H7 (cell line): ENCODE results near the gene OR10G8. TPM values are rescaled to one million over a fixed set of nuclear protein-coding genes. Genes with fewer than 3 reads are reported as not detected.
"Not testable (repeated sequence)": the region's sequence is repeated elsewhere in the genome, so short reads cannot be mapped to it uniquely, and the experiment has no call there.

Experiments
- DNase-seq: peaks from one replicate; pipeline ENCODE4 v3.0.0; 2012
- H3K27me3 ChIP-seq: 2 replicates; pipeline ENCODE4 v1.6.0; 2011; ENCODE audit warnings: mild to moderate bottlenecking, low read length; ENCODE audit not compliant: control insufficient read depth, insufficient read depth
- H3K36me3 ChIP-seq: replicated peaks from 2 replicates; pipeline ENCODE4 v1.5.1; 2011; ENCODE audit warnings: low read length; ENCODE audit not compliant: control insufficient read depth, insufficient read depth
- H3K4me3 ChIP-seq: 2 replicates; pipeline ENCODE4 v1.5.1; 2011; ENCODE audit warnings: low read depth, mild to moderate bottlenecking, control low read depth, low read length, moderate library complexity; ENCODE audit not compliant: insufficient read depth
- total RNA-seq: library from RNA; depleted of rRNA; stranded (reverse); fragments of >200 nt; shearing (Covaris generic); gene quantifications from 2 replicates; pipeline ENCODE4 v1.2.3, GENCODE V29; 2014; rRNA removed

OR10G8 gene, protein sequence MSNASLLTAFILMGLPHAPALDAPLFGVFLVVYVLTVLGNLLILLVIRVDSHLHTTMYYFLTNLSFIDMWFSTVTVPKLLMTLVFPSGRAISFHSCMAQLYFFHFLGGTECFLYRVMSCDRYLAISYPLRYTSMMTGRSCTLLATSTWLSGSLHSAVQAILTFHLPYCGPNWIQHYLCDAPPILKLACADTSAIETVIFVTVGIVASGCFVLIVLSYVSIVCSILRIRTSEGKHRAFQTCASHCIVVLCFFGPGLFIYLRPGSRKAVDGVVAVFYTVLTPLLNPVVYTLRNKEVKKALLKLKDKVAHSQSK
- total RNA-seq: not detected in 2 replicates

DNA sequence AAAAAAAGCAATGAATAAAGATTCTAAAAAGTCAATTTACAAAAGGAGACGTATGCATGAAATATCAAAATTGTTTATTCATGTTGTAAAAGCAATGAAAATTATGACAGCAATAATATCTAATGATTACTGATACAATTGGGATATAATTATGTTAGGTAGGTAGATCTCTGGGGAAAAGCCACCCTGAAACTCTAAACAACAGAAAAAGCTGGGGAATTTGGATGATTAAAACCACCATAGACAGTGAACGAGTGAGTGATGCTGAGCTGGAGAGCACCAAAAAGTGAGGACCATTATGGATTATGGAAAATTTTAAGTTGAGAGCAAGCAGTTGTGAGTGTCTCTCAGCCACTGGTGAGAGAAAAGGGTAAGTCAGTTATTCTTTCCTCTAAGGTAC, at the start of gene OR10G8:
Gene OR10G8 (plus strand): TSS at position 301 of the 400 bp plus-strand sequence. CDS start 2,825 bp downstream, outside the sequence.
- Histone ChIP-seq H3K4me3 (no peak within 1 kb of the TSS), H3K36me3 (no peaks in the 10 kb centered on the region), H3K27me3 (no peaks in the 10 kb centered on the region)
- DNase-seq: no peak

DNA sequence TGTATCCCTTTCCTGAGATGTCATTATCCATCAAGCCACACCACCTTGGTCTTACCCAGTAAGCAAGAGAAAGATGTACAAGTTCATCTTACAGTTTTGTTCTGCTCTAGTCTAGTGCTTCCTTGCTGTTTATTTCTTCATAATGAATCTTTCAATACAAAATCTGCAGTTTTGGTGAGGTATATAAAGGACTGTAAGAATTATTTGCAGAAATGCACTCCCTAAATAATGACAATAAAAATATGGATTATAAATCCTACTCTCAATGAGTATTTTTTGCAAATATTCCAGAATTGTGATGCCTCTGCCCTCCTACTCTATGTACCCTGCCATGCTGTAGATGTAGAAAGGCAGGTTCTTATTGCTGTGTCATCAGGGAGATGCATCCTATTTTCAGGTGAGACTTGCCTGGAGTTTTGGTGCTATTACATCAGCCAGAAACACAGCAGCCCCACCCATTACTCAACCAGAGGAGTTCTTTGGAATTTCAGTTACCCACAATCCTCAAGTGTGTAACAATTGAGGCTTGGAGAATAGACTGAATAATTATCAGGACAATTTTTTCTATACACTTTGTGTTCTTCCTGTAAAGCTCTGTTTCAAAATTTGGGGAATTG, 48.8 kb upstream of the OR10G8 start, which contains the start of gene OR10S1:
Gene OR10S1 (minus strand): TSS at position 51 of the 617 bp plus-strand sequence. CDS start 117 bp downstream, outside the sequence.
- Histone ChIP-seq H3K27me3 (no peaks in the 10 kb centered on the region), H3K36me3 (no peaks in the 10 kb centered on the region), H3K4me3 (no peak within 1 kb of the TSS)
- DNase-seq: no peak

DNA sequence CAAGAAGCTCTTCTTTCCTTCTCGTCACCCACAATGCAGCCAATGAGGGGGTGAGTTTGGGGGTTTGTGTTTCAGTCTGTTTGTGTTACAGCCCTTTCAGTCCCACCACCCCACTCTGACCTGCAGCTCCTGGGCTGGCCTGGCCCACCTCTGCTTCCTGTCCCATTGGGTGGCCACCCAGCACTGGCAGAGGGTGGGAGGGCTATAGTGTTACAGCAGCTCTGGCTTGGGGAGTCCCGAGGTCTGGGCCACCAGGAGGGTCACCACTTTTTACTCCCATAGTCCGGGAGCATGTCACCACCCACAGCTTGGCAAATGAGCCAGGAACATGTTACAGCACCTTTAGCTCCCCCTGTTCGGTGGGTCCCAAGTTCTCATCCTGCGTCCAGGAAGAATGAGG, 47.3 kb upstream of the OR10G8 start:
- Histone ChIP-seq H3K36me3 (no peaks in the 10 kb centered on the region), H3K4me3 (no peak overlapping the region), H3K27me3 (no peaks in the 10 kb centered on the region)
- DNase-seq: no peak

DNA sequence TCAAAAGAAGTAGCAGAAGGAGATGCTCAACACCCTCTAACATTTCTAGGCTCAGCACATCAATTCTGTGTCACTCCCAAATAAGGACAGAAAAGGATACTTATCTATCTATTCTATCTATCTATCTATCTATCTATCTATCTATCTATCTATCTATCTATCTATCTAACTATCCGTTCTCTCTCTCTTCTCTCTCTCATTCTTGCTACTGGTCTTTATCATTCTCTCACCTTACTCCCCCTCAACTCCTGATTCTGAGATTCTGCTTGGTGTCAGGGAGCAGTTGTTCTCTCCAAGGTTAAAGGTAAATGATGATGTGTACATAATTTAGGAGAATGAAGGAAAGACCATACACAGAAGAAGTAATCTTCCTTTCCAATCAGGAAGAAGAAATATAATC, 31.5 kb upstream of the OR10G8 start, which contains the start of gene OR10G6:
Gene OR10G6 (minus strand): TSS at position 43 of the 400 bp plus-strand sequence. CDS start 0 bp downstream, at position 43.
- DNase-seq: no peak
- H3K27me3 ChIP-seq: no peaks in the 10 kb centered on the region
- no peaks in the 10 kb centered on the region for H3K36me3 ChIP-seq
- no peak within 1 kb of the TSS for H3K4me3 ChIP-seq

DNA sequence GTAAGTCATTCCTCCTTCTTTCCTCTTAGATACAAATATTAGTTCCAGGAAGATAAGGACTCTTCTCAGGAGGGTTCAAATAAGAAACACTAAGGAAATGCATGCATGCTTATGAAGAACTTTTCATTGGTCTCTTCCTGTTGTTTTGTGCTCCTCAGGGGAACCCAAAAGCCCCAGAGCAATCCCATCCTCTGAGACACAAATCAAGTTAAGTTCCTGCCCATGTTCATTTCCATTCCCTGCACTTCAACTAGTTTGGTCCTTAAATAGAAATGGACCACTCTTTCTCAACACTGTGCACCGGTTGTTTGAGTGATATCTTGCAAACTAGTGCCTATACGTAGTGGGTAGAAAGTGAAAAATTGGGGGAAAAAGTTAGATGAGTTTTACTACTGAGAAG, 13.9 kb upstream of the OR10G8 start, which contains the start of gene OR10G4:
Gene OR10G4 (plus strand): TSS at position 301 of the 400 bp plus-strand sequence. CDS start 2,578 bp downstream, outside the sequence.
- Histone ChIP-seq H3K36me3 (no peaks in the 10 kb centered on the region), H3K27me3 (no peaks in the 10 kb centered on the region), H3K4me3 (no peak within 1 kb of the TSS)
- no peak for DNase-seq

DNA sequence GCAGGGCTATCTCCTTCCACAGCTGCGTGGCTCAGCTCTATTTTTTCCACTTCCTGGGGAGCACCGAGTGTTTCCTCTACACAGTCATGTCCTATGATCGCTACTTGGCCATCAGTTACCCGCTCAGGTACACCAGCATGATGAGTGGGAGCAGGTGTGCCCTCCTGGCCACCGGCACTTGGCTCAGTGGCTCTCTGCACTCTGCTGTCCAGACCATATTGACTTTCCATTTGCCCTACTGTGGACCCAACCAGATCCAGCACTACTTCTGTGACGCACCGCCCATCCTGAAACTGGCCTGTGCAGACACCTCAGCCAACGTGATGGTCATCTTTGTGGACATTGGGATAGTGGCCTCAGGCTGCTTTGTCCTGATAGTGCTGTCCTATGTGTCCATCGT, 10.8 kb upstream of the OR10G8 start:
- not testable (repeated sequence) for H3K36me3 ChIP-seq, H3K4me3 ChIP-seq, DNase-seq, H3K27me3 ChIP-seq

DNA sequence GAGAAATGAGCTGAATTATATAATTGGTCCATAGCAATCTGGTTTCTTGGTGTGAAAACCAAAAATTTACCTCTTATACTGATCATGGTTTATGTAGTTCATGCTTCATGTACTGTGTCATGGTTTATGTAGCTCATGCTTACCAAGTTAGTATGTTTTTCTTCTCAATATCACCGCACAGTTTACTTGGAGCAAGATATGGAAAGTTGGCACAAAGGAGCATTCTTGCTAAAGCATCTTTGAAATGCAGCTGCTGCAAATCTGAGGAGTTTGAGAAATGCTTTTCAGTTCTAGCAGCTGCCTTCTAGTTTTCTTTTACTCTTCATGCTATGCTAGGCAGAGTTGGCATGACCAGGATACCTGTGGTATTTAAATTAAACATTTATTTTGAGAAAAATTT, 10.1 kb downstream of the OR10G8 start:
- Histone ChIP-seq H3K4me3 (no peak overlapping the region), H3K36me3 (no peaks in the 10 kb centered on the region), H3K27me3 (no peaks in the 10 kb centered on the region)
- DNase-seq: no peak

DNA sequence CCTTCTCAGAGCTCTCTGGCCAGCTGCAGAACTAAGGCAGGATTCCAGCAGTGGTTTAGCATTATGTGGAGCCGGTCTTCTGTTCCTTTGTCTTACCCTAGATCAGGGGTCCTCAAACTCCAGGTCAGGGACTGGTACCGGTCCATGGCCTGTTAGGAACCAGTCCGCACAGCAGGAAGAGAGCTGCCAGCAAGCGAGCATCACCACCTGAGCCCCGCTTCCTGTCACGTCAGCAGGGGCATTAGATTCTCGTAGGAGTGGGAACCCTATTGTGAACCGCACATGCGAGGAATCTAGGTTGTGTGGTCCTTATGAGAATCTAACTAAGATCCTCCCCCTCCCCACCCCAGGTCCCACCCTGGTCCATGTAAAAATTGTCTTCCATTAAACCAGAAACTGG, 13.0 kb downstream of the OR10G8 start:
- H3K36me3 ChIP-seq: no peaks in the 10 kb centered on the region
- H3K4me3 ChIP-seq: no peak overlapping the region
- no peak for DNase-seq
- no peaks in the 10 kb centered on the region for H3K27me3 ChIP-seq

DNA sequence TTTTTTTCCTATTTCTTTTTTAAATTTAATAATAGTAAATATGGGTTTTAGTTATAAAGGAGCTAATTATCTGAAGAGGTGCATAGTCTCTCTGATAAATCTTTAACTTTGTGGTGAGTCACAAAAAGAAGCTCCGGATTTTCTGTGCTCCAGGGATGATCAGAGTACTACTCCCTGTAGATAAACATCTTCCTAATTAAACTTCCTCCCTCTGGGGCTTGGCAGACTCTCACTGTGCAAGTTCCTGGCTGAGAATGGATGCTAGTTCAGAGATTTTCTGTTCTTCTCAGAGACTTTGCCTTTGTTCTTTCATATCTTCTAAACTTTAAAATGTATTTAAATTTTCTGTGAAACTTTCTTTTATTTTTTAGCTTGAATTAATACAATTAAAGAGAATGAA, 14.7 kb downstream of the OR10G8 start, which contains the start of gene OR10G7:
Gene OR10G7 (minus strand): TSS at position 72 of the 400 bp plus-strand sequence. CDS start 2,324 bp downstream, outside the sequence.
- H3K4me3 ChIP-seq: no peak within 1 kb of the TSS
- no peaks in the 10 kb centered on the region for H3K36me3 ChIP-seq
- H3K27me3 ChIP-seq: no peaks in the 10 kb centered on the region
- DNase-seq: no peak

DNA sequence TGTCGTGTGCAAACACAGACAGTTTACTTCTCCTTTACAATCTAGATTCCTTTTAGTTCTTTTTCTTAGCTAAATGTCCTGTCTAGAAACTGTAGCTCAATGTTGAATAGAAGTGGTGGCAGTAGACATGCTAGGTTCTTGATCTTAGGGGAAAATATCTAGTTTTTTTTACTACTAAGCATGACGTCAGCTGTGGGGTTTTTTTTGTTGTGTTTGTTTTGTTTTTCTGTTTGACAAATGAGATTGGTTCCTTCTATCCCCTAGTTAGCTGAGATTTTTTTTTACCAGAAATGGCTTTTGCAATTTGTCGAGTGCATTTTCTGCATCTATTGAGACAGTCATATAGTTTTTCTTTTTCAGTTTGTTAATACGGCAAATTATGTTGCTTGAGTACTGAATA, 16.8 kb downstream of the OR10G8 start:
- Histone ChIP-seq H3K36me3 (no peaks in the 10 kb centered on the region), H3K4me3 (no peak overlapping the region), H3K27me3 (no peaks in the 10 kb centered on the region)
- DNase-seq: no peak

DNA sequence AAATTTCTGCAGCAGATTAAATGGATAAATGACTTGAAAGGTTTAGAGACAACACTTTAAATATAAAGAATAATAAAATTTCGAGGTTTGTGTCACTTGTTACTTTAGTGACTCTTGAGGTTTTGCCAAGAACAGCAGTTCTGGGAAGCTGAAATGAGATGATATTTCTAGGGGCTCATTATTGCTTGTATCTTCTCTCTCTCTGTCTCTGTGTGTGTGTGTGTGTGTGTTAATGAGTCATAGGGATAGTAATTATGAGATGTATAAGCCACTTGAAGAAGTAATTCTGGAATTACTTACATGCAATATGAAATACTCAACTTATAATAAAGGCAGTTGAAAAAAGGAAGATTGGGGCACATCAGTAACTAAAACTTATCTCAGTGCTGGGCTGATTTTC, 24.1 kb downstream of the OR10G8 start:
- Histone ChIP-seq H3K27me3 (no peaks in the 10 kb centered on the region), H3K36me3 (no peaks in the 10 kb centered on the region), H3K4me3 (no peak overlapping the region)
- no peak for DNase-seq

DNA sequence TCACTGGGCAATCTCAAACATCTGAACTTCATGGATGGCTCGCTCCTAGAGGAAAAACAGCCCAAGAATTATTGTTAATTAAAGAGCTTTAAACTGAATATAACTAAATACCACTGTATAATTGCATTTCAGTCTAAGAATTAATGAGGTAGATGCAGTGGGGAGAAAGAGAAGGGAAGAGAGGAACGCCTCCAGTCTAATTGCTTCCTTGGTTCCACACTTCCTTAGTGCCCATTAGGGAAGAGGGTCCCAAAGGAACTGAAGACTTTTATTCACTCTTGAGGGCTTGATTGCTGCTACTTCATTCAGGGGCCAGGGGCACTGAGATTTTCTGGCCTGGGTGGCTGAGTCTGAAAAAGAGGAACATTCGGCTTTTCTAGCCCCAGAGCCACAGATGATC, 26.4 kb downstream of the OR10G8 start:
- Histone ChIP-seq H3K4me3 (no peak overlapping the region), H3K27me3 (no peaks in the 10 kb centered on the region), H3K36me3 (no peaks in the 10 kb centered on the region)
- no peak for DNase-seq

DNA sequence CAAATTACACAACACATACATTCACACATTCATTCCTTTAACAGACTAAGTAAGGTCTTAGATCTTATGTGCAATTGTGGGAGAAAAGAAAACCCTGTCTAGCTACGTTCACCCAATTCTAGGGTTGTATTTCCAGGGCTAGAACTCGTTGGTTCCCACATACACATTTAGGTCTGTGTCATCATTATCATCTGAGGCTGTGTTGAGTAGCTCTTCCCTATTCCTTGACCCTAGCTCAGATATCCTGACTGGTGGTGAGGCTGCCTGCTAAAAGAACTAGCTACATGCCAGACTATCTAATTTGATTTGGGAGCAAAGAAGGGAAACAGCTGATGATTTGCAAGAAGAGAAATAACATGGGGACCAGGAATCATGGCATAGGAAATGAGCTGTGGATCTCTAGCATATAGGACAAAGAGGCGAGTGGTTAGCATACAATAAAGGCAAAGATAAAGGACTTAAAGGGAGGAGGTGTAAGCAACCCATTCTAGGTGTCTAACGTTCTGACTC, 42.1 kb downstream of the OR10G8 start:
- peaks cover 3% of the 10 kb centered on the region for H3K27me3 ChIP-seq
- no peak for DNase-seq
- no peaks in the 10 kb centered on the region for H3K36me3 ChIP-seq
- no peak overlapping the region for H3K4me3 ChIP-seq

DNA sequence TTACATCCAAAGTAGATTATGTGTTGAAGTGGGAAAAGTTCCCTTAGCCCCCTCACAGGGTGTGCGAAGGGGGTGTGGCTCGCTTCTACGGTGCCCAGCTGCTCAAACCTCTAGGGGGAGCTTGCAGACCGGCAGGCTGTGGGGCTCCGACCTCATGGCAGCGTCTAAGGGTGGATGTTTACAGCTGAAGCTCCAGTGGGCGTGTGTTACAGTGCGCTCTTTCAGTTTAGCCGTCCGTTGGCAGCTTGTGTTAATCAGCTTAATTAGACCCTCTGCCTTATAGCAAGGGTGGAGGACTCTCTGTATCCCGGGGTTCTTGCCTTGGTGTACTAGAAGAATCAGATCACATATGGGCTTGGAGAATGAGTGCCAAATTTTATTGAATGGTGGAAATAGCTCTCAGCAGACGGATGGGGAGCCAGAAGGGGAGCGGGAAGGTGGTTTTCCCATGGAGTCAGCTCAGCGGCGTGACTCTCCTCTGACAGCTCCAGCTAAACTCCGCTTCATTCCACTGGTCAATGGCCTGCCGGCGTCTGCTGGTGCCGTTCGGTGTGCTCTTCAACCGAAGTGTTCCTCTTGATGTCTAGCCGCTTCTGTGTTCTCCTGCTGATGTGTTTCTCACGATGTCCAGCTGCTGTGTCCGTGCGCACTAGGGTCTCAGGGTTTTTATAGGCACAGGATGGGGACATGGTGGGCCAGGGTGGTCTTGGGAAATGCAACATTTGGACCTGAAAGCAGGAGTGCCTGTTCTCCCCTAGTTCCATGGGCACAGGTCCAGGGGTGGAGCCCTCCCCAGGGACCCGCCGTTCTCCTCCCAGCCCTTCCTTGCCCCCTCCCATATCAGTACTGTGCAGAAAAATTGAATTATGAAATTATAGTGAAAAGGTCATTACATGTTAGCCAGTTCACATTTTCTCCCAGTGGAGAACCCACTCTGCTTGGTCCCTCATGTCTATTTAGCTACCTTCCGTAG, 43.1 kb downstream of the OR10G8 start:
- no peaks in the 10 kb centered on the region for H3K36me3 ChIP-seq
- DNase-seq: peak; percentile 52
- H3K27me3 ChIP-seq: peaks cover 3% of the 10 kb centered on the region
- peak overlapping the region; percentile 19; the same call in 1 of the 2 replicates for H3K4me3 ChIP-seq
